Transverse colon (tissue), 4 donors: ENCODE data around the gene DLX1.

ENCODE experiments used
- CTCF ChIP-seq, 5 experiments: fragments of 200-600 bp in 3 of 5; fragments of 450-650 bp in 2 of 5; sonication (generic) in 3 of 5; IDR thresholded peaks; 1 replicate in 2 of 5; 2 replicates in 3 of 5; pipeline ENCODE4 v1.5.1; 2016 to 2017; ENCODE audit warnings: antibody characterized with exemption in 5 of 5, inconsistent platforms in 3 of 5, mild to moderate bottlenecking in 2 of 5, moderate library complexity in 1 of 5
- POLR2AphosphoS5 ChIP-seq, 3 donors: sonication (generic); formaldehyde crosslinking; IDR thresholded peaks; one replicate each; pipeline ENCODE4 v1.6.1; 2016; ENCODE audit warnings: antibody characterized with exemption in 3 of 3

GRCh38 chr2:172053486-172053885, 31.8 kb upstream of the DLX1 start:
- TF ChIP-seq POLR2AphosphoS5 (IDR thresholded peaks at IDR 0.05): no peak
- TF ChIP-seq CTCF (IDR thresholded peaks at IDR 0.05): no peak
